Measurements from ENCODE around the gene KIF22.

- TF ChIP-seq CTCF (IDR thresholded peaks at IDR 0.05) (no peak), POLR2A (IDR thresholded peaks at IDR 0.05) (no peak)
These were observed 6.4 kb upstream of the KIF22 start for GRCh38 chr16:29784157-29784556.

All from uterus (tissue), 2 donors.